GM19035 (cell line): ENCODE data around the gene PLPPR4.
"Not testable (repeated sequence)": the region's sequence is repeated elsewhere in the genome, so short reads cannot be mapped to it uniquely, and the experiment has no call there.

Experiments
- ATAC-seq: cut with Tn5 transposase; IDR thresholded peaks from one replicate; pipeline ENCODE4 v1.9.1; 2021; ENCODE audit not compliant: unreplicated experiment

The PLPPR4 gene

GRCh38 chr1:99268021-99268420 is 3.7 kb downstream of the PLPPR4 start:
- ATAC-seq: no peak

DNA sequence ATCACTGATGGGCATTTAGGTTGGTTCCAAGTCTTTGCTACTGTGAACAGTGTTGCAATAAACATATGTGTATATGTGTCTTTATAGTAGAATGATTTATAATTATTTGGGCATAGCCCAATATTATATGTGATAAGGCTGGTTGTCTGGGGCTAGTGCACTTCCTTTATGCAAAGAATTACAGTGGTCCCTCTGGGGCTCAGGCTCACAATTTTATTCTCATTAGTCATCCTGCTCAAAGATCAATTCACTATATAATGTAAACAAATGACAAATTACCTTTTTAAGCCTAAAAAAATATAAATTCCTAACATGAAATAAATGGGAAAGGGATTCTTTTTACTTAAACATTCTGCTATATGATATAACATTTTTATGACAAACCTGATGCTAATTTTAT is 5.0 kb downstream of the PLPPR4 start:
- no peak for ATAC-seq

DNA sequence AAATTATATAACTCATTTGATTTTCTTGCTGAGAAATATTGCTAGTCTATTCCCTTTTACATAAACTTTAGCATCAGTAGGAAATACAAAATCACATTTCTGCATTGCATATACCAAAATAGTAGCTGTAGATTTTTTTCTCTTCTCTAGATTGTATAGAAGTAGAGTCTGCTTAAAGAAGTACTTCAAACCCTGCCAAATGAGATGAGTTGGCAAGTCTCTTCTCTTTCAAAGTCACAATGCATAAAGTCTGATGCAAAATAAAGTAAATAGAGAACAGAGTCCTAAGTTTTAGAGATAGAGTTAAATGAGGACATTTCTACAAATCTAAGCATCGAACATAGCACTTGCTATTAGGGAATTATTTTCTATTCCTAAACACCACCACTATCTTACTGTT is 6.4 kb downstream of the PLPPR4 start:
- ATAC-seq: no peak

DNA sequence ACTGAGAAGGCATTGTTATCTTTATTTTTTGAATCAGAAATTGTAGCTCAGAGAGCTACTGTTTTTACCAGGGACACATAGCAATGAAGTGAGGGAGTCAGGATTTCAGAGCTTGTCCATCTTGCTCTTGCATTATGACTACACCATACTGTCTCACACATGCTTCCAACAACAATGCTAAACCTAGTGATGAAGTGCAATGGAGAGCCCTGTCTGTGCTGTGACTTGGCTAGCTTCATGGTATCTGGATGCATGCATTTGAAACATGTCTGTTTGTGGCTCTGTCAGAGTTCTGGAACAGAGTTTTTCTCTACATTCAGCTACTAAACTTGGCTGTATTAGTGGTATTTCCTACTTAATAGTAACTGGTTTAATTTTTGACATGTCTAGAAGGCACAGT is 7.0 kb downstream of the PLPPR4 start:
- ATAC-seq: no peak

GRCh38 chr1:99277066-99277465 is 12.8 kb downstream of the PLPPR4 start:
- ATAC-seq: no peak

DNA sequence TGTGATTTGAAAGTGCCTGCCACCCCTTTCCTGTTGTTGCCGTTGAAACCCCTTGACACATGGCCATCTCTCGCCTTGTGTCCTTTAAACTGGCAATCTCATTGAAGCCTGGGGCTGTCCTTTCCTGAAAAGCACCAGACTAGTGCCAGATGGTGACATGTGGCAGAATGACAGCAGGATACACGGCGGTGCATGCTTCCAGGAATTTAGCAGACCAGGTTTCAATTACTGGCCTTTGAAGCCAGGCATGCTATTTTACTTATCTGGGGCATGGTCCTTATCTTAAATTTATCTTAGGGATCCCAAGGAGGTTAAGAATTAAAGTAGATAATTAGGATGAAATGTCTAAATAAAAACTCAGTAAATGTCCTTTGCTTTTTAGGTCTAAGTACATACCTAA is 15.2 kb downstream of the PLPPR4 start:
- no peak for ATAC-seq

GRCh38 chr1:99281105-99281504 is 16.8 kb downstream of the PLPPR4 start:
- no peak for ATAC-seq

- ATAC-seq: no peak
These were observed 18.2 kb downstream of the PLPPR4 start for GRCh38 chr1:99282536-99282935.

GRCh38 chr1:99283521-99283920 is 19.2 kb downstream of the PLPPR4 start:
- ATAC-seq: not testable (repeated sequence)

DNA sequence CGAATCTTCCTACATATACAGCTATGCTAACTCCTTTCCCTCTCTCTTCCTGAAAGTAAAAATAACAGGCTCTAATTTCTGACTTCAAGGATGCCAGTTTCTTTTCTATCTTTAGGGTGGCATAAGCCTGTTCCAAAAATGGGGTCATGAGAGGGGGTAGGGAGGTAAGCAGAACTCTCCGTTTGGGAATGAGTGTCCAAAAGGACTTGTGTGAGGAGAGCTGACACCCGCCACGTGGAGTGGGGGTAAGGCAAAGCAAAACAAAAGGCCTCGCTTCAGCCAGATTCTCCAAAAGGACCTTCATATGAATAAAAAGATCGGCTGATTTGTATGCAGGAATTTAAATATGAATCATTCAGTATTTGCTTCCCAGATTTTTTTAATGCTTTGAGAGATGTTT is 28.6 kb downstream of the PLPPR4 start:
- no peak for ATAC-seq

DNA sequence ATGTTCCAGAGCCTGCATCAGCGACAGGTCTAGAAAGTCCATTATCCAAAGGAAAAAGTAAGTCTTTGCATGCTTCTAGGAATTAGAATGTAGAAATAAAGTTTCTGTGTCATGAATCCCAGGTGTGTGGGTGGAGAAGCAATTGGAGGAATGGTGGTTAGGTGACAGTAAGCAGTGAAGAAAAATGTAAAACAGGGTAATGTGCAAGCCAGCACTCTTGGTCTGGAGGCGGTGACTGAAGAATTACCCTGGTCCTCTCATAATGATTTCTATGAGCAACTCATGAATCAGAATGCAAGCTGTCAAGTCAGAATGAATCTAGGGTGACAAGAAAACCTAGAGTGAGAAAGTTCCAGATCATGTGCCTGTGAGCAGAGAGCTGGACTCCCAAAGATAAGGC is 33.6 kb downstream of the PLPPR4 start:
- no peak for ATAC-seq

DNA sequence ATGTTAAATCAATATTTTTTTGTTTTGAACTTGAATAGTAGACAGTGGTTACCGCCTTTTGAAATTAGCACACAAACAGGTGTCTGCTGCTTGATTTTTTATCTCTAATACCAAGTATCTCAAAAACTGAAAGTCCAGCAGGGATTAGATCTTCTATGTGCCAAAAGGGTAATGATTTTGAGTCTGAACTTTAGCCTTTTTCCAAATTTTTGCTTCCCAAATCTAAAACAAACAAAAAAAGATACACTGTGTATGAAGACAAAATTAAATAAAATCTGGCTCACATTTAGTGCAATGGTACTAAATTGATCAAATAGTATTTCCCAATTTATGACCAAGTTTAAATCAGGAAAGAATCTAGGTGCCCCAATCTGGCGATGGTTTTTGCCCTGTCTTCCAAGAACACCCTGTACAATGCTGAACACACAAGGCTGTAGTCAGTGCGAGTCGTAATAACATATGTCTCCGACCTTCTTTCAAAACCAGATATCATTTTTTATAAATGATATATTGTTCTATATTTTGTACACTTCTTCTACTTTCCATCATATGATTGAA is 40.5 kb downstream of the PLPPR4 start:
- ATAC-seq: no peak

GRCh38 chr1:99305626-99306025 is 41.3 kb downstream of the PLPPR4 start:
- no peak for ATAC-seq

DNA sequence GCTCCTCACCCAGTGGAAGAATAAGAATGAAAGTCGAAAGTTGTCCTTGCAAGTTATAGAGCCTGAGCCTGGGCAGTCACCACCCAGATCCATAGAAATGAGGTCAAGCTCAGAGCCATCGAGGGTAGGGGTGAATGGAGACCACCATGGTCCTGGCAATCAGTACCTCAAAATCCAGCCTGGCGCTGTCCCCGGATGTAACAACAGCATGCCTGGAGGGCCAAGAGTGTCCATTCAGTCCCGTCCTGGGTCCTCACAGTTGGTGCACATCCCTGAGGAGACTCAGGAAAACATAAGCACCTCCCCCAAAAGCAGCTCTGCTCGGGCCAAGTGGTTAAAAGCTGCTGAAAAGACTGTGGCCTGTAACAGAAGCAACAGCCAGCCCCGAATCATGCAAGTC is 41.8 kb downstream of the PLPPR4 start:
- no peak for ATAC-seq

- ATAC-seq: no peak
These were observed 42.4 kb downstream of the PLPPR4 start for GRCh38 chr1:99306644-99307043.

- no peak for ATAC-seq
These were observed 51.0 kb downstream of the PLPPR4 start for GRCh38 chr1:99315305-99315704.

GRCh38 chr1:99326215-99326949 is 62.1 kb downstream of the PLPPR4 start:
- no peak for ATAC-seq

DNA sequence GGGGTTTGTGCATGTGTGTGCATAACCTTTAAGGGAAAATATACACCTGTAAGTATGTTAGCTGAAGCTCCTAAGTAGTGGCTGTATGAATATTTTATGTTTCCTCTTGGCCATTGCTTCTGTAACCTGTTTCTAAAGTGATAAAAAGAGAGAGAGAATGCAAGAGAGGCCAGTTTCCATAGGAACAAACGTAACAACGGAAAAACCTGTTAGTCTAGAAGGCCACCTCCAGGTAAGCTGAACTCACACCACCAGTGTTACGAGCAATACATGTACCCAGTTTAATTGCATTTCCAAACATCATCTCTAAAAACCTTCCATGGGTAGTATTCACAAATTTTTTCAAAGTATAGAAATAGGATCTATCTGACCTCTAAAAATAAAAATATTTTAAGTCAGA is 63.1 kb downstream of the PLPPR4 start:
- ATAC-seq: no peak

GRCh38 chr1:99328171-99328570 is 63.9 kb downstream of the PLPPR4 start:
- ATAC-seq: no peak

- no peak for ATAC-seq
These were observed 66.8 kb downstream of the PLPPR4 start for GRCh38 chr1:99331083-99331482.

GRCh38 chr1:99331636-99332035 is 67.3 kb downstream of the PLPPR4 start:
- ATAC-seq: no peak

GRCh38 chr1:99332561-99332960 is 68.3 kb downstream of the PLPPR4 start:
- ATAC-seq: no peak

DNA sequence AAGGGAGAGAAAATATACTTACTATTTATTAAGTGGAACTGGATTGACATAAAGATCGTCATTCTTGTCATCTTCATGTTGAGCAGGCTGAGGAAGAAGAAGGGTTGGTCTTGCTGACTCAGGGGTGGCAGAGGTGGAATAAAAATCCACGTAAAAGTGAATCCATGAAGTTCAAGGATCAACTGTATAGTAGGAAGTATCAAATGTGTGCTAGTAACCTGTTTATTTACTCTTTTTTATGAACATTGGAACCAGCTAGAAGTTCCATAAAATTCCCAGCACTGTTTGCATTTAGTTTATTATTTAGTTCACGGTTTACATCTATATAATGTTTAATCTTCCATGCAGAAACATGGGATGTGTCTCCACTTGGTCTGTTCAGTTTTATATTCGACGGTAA is 70.7 kb downstream of the PLPPR4 start:
- no peak for ATAC-seq
